GM06990 (cell line): Measurements from ENCODE around the gene C3orf20.
A peak's percentile ranks its signal among the peaks of the same experiment; 100 is the strongest.

Source experiments
- DNase-seq: peaks from one replicate; pipeline ENCODE4 v3.0.0-alpha.2; 2011; ENCODE audit not compliant: insufficient read length; ENCODE audit errors: extremely low read depth
- H3K27me3 ChIP-seq: replicated peaks from 2 replicates; pipeline ENCODE4 v1.6.0; 2011; ENCODE audit warnings: low read length; ENCODE audit not compliant: control insufficient read depth, insufficient read depth
- H3K36me3 ChIP-seq: 2 replicates; pipeline ENCODE4 v1.5.1; 2011; ENCODE audit warnings: low read length; ENCODE audit not compliant: control insufficient read depth, insufficient read depth
- H3K4me3 ChIP-seq: replicated peaks from 2 replicates; pipeline ENCODE4 v1.5.1; 2011; ENCODE audit warnings: low read depth, mild to moderate bottlenecking, control low read depth, low read length
- TF ChIP-seq, protein P1 (sequence below): IDR thresholded peaks from 2 replicates; pipeline ENCODE4 v1.5.1; 2011; ENCODE audit warnings: low read length, control low read depth, mild to moderate bottlenecking, inconsistent platforms; ENCODE audit not compliant: insufficient read depth, poor library complexity, severe bottlenecking

C3orf20 gene

DNA sequence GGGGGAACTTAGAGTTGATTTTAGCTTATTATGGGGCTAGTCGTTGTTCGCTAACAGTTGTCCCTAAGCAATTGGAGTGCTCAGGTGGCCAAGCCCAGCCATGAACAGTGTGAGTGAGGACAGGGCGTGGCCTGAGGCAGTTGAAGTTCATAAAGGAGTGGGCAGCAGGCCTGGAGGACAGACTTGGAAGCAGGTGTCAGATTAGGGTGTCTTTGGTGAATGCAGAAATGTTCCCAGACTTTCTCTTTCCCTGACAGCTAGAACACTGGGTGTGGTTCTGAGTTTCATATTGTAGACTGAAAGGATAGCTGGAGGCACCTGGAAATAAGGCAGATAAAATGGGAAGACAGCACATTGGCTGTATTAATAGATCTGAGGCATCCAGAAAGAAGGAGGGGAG lies 84.0 kb downstream of the C3orf20 start:
- no peaks in the 10 kb centered on the region for H3K36me3 ChIP-seq
- no peaks in the 10 kb centered on the region for H3K27me3 ChIP-seq
- TF ChIP-seq, protein P1, sequence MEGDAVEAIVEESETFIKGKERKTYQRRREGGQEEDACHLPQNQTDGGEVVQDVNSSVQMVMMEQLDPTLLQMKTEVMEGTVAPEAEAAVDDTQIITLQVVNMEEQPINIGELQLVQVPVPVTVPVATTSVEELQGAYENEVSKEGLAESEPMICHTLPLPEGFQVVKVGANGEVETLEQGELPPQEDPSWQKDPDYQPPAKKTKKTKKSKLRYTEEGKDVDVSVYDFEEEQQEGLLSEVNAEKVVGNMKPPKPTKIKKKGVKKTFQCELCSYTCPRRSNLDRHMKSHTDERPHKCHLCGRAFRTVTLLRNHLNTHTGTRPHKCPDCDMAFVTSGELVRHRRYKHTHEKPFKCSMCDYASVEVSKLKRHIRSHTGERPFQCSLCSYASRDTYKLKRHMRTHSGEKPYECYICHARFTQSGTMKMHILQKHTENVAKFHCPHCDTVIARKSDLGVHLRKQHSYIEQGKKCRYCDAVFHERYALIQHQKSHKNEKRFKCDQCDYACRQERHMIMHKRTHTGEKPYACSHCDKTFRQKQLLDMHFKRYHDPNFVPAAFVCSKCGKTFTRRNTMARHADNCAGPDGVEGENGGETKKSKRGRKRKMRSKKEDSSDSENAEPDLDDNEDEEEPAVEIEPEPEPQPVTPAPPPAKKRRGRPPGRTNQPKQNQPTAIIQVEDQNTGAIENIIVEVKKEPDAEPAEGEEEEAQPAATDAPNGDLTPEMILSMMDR = no peak

DNA sequence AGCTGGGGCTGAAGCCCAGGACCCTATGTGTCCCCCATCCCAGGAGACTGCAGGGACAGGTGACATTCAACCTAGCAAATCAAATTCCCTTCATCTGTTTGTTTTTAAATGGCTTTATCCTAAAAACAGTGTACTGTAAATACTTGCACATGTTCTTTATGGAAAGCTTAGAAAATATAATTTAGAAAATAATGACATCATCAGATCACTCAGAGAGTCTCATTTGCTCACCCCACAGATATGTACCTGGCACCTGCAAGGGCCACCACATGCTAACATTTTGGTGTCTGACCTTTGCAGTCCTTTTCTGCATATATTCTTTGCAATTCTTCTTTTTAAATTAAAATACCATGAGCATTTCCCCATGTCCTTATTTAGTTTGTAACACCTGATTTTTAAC lies 85.2 kb downstream of the C3orf20 start:
- H3K4me3 ChIP-seq = no peak overlapping the region
- TF ChIP-seq, protein P1 = no peak
- H3K36me3 ChIP-seq = no peaks in the 10 kb centered on the region
- DNase-seq = no peak
- no peaks in the 10 kb centered on the region for H3K27me3 ChIP-seq

More for the DNA sequence above, 84.0 kb downstream of the C3orf20 start:
- H3K4me3 ChIP-seq = no peak overlapping the region
- DNase-seq = no peak

DNA sequence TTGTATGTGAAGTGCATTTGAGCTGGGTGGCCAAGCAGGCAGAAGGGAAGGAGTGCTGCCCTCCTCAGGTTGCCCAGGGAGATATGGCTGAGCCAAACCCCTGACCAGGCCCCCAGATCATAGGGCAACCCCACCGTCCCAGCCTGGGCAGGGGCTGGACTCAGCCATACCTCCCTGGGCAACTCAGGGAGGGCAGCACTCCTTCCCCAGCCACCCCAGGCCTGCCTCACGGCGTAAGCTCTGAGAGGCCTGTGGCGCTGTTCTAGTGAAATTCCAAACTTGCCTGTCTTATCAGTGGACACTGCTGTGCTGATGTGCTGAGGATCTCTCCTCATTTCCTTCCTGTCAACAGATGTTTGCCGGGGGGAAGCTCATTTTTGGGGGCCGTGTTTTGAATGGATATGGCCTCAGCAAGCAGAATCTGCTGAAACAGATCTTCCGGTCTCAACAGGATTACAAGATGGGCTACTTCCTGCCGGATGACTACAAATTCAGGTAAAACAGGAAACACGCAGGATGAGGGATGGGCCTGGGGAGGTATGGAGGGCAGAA lies 86.3 kb downstream of the C3orf20 start:
- DNase-seq = no peak
- Histone ChIP-seq H3K4me3 (no peak overlapping the region), H3K27me3 (no peaks in the 10 kb centered on the region), H3K36me3 (no peaks in the 10 kb centered on the region)
- TF ChIP-seq, protein P1 = peak; percentile 18

DNA sequence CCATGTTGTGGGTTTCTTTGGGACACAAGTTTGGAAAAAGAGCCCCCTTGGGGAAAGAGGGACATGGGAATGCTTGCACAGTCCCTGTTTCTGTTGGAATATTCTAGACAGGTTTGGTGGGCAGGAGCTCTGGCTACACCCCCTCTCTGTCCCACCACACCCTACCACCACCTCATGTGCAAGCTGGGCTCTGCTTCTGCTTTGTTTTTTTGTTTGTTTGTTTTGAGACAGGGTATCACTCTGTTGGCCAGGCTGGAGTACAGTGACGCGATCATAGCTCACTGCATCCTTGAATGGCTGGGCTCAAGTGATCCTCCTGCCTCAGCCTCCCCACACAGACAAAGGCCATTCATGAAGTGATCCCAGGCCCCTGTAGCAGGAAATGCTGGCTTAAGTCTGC lies 86.9 kb downstream of the C3orf20 start:
- Histone ChIP-seq H3K4me3 (no peak overlapping the region), H3K27me3 (no peaks in the 10 kb centered on the region), H3K36me3 (no peaks in the 10 kb centered on the region)
- no peak for DNase-seq
- TF ChIP-seq, protein P1 = no peak

DNA sequence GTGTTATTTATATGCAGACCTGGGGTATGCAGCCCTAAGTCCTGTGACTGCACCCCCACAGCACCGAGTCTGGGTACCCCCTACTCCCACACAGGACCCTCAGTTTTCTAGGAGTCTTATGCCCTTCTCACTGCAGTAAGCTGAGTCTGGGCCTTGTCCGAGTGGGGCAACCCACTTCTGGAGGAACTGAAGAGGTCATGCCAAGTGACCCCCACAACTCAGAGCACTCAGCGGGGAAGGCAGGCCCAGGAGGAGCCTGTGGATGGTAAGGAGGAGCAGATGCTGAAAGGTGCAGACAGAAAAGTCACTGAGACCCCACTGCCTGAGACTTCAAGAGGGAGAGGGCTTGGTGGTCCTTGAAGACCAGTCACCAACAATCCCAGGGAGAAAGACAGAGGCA lies 87.8 kb downstream of the C3orf20 start:
- Histone ChIP-seq H3K4me3 (no peak overlapping the region), H3K36me3 (no peaks in the 10 kb centered on the region), H3K27me3 (no peaks in the 10 kb centered on the region)
- TF ChIP-seq, protein P1 = no peak
- DNase-seq = no peak
